H9 (cell line): ENCODE measurements around the gene AGAP3. TPM values are rescaled to one million over a fixed set of nuclear protein-coding genes. Genes with fewer than 3 reads are reported as not detected.

Experiments
- DNase-seq: peaks from one replicate; pipeline ENCODE4 v3.0.0-alpha.2; 2017
- H2AFZ ChIP-seq: one replicate; pipeline ENCODE4 v1.6.1; 2013; ENCODE audit warnings: mild to moderate bottlenecking, low read length, control low read depth, moderate library complexity
- H2AK5ac ChIP-seq: 2 replicates; pipeline ENCODE4 v1.6.1; 2013; ENCODE audit warnings: low read length, control low read depth, mixed read lengths; ENCODE audit not compliant: insufficient read length
- H2BK120ac ChIP-seq: one replicate; pipeline ENCODE4 v1.6.1; 2013; ENCODE audit warnings: low read depth, mild to moderate bottlenecking, low read length, control low read depth, inconsistent platforms; ENCODE audit not compliant: poor library complexity, severe bottlenecking
- H2BK12ac ChIP-seq: 2 replicates; pipeline ENCODE4 v1.6.1; 2013; ENCODE audit warnings: low read length, control low read depth, mixed read lengths, low read depth; ENCODE audit not compliant: insufficient read length
- H2BK15ac ChIP-seq: 2 replicates; pipeline ENCODE4 v1.6.1; 2013; ENCODE audit warnings: low read depth, low read length, control low read depth
- H2BK20ac ChIP-seq: one replicate; pipeline ENCODE4 v1.6.1; 2013; ENCODE audit warnings: low read depth, mild to moderate bottlenecking, low read length, control low read depth, inconsistent platforms; ENCODE audit not compliant: poor library complexity, severe bottlenecking
- H2BK5ac ChIP-seq: 2 replicates; pipeline ENCODE4 v1.6.1; 2013; ENCODE audit warnings: low read length, control low read depth, mixed read lengths; ENCODE audit not compliant: insufficient read length
- H3K14ac ChIP-seq: 2 replicates; pipeline ENCODE4 v1.6.1; 2013; ENCODE audit warnings: low read length, control low read depth; ENCODE audit not compliant: insufficient read depth
- H3K18ac ChIP-seq: 2 replicates; pipeline ENCODE4 v1.6.1; 2013; ENCODE audit warnings: low read depth, mild to moderate bottlenecking, mixed read lengths, low read length, control low read depth; ENCODE audit not compliant: insufficient read length
- H3K23ac ChIP-seq: 2 replicates; pipeline ENCODE4 v1.6.1; 2013; ENCODE audit warnings: low read length, control low read depth, mixed read lengths, low read depth; ENCODE audit not compliant: insufficient read length
- H3K23me2 ChIP-seq: 2 replicates; pipeline ENCODE4 v1.6.1; 2013; ENCODE audit warnings: low read depth, mild to moderate bottlenecking, mixed read lengths, low read length, control low read depth; ENCODE audit not compliant: insufficient read length, poor library complexity, severe bottlenecking
- H3K27ac ChIP-seq: 2 replicates; pipeline ENCODE4 v1.5.1; 2013; ENCODE audit warnings: low read length, control low read depth, mixed read lengths, low read depth; ENCODE audit not compliant: insufficient read length
- H3K27me3 ChIP-seq: 2 replicates; pipeline ENCODE4 v1.6.1; 2013; ENCODE audit warnings: low read length, control low read depth, inconsistent platforms; ENCODE audit not compliant: insufficient read depth
- H3K4ac ChIP-seq: 2 replicates; pipeline ENCODE4 v1.6.1; 2013; ENCODE audit warnings: low read depth, mild to moderate bottlenecking, control low read depth, inconsistent platforms, low read length, moderate library complexity
- H3K4me1 ChIP-seq: 2 replicates; pipeline ENCODE4 v1.6.1; 2013; ENCODE audit warnings: low read length, control low read depth, inconsistent platforms; ENCODE audit not compliant: insufficient read depth
- H3K4me2 ChIP-seq: 2 replicates; pipeline ENCODE4 v1.6.1; 2013; ENCODE audit warnings: low read length, control low read depth, mixed read lengths; ENCODE audit not compliant: insufficient read length, insufficient read depth
- H3K56ac ChIP-seq: 2 replicates; pipeline ENCODE4 v1.6.1; 2013; ENCODE audit warnings: low read depth, mild to moderate bottlenecking, mixed read lengths, low read length, control low read depth; ENCODE audit not compliant: insufficient read length
- H3K79me1 ChIP-seq: 2 replicates; pipeline ENCODE4 v1.6.1; 2013; ENCODE audit warnings: low read depth, mild to moderate bottlenecking, moderate library complexity, low read length, control low read depth, inconsistent platforms; ENCODE audit not compliant: insufficient read depth, poor library complexity, severe bottlenecking
- H3K79me2 ChIP-seq: 2 replicates; pipeline ENCODE4 v1.6.1; 2013; ENCODE audit warnings: low read length, control low read depth, inconsistent platforms; ENCODE audit not compliant: insufficient read depth
- H3K9ac ChIP-seq: 2 replicates; pipeline ENCODE4 v1.6.1; 2013; ENCODE audit warnings: low read length, control low read depth, mixed read lengths; ENCODE audit not compliant: insufficient read length; ENCODE audit errors: extremely low read depth
- H3K9me3 ChIP-seq: one replicate; pipeline ENCODE4 v1.6.1; 2013; ENCODE audit warnings: low read depth, low read length, inconsistent platforms; ENCODE audit not compliant: control insufficient read depth
- H3T11ph ChIP-seq: one replicate; pipeline ENCODE4 v1.6.1; 2013; ENCODE audit warnings: mild to moderate bottlenecking, low read length, control low read depth, inconsistent platforms
- H4K20me1 ChIP-seq: one replicate; pipeline ENCODE4 v1.6.1; 2013; ENCODE audit not compliant: control insufficient read depth, insufficient read length, insufficient read depth
- H4K5ac ChIP-seq: 2 replicates; pipeline ENCODE4 v1.6.1; 2013; ENCODE audit warnings: low read depth, mild to moderate bottlenecking, mixed read lengths, low read length, control low read depth; ENCODE audit not compliant: insufficient read length
- H4K8ac ChIP-seq: replicated peaks from 2 replicates; pipeline ENCODE4 v1.6.1; 2013; ENCODE audit warnings: low read length, control low read depth, mixed read lengths, low read depth; ENCODE audit not compliant: insufficient read length
- H4K91ac ChIP-seq: 2 replicates; pipeline ENCODE4 v1.6.1; 2013; ENCODE audit warnings: low read depth, mild to moderate bottlenecking, moderate library complexity, mixed read lengths, low read length, control low read depth; ENCODE audit not compliant: insufficient read length
- H3K27ac Mint-ChIP-seq, 3 experiments: 2 replicates in 2 of 3; 3 replicates in 1 of 3; pipeline ENCODE4 v1.8.0; 2020 to 2021; ENCODE audit warnings: mixed read lengths in 3 of 3, mild to moderate bottlenecking in 1 of 3, moderate library complexity in 1 of 3
- H3K27me3 Mint-ChIP-seq: 2 replicates; pipeline ENCODE4 v1.8.0; 2021; ENCODE audit warnings: low read depth, mild to moderate bottlenecking, moderate library complexity, mixed read lengths
- H3K36me3 Mint-ChIP-seq, 3 experiments: 2 replicates in 2 of 3; 3 replicates in 1 of 3; pipeline ENCODE4 v1.8.0; 2020 to 2021; ENCODE audit warnings: low read depth in 3 of 3, mixed read lengths in 3 of 3; ENCODE audit not compliant: insufficient read depth in 1 of 3
- H3K4me1 Mint-ChIP-seq, 2 experiments: 2 replicates each; pipeline ENCODE4 v1.8.0; 2020; ENCODE audit warnings: mixed read lengths in 2 of 2
- H3K4me3 Mint-ChIP-seq, 2 experiments: 2 replicates in 1 of 2; 3 replicates in 1 of 2; pipeline ENCODE4 v1.8.0; 2020 to 2021; ENCODE audit warnings: mild to moderate bottlenecking in 2 of 2, mixed read lengths in 2 of 2, moderate library complexity in 1 of 2
- H3K9me3 Mint-ChIP-seq, 2 experiments: 2 replicates in 1 of 2; 3 replicates in 1 of 2; pipeline ENCODE4 v1.8.0; 2020; ENCODE audit warnings: mild to moderate bottlenecking in 2 of 2, mixed read lengths in 2 of 2, moderate library complexity in 1 of 2
- CTCF ChIP-seq: fragments of 200-600 bp; sonication (generic); conservative IDR thresholded peaks from 3 replicates; pipeline ENCODE4 v1.8.0; 2021; ENCODE audit warnings: antibody characterized with exemption, mild to moderate bottlenecking
- WGBS: extraction: QIAGEN DNeasy Blood & Tissue Kit; methylation state at CpG from one replicate; pipeline ENCODE4 v1.1.7; 2013; ENCODE audit warnings: missing lambda C conversion rate, low lambda C conversion rate, mixed read lengths; ENCODE audit not compliant: insufficient read length; ENCODE audit errors: extremely low coverage; 5-methylcytosine and 5-hydroxymethylcytosine counted together
- total RNA-seq: library from RNA; stranded (reverse); gene quantifications from 2 replicates; pipeline ENCODE4 v1.2.1, GENCODE V29; 2021

AGAP3 gene
- total RNA-seq, 1 experiment from 2014 or later = 97.7 TPM

DNA sequence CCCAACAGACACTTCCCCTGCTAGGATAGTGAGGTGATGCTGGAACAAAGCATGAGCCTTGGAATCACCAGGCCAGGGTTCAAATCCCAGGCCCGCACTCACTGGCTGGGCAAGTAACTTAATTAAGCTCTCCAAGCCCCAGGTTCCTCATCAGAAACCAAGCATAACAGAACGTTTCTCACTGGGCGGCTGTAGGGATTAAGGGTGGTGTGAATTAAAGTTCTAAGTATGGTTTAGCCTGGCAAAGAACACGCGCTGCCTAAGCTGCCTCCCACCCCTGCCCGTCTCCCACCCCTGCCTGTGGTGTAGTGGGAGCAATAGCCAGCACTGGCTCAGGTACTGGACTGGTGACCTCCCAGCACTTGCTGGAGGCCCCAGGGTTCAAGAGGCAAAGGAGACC is 21.3 kb upstream of the AGAP3 start:
- H3K79me1 ChIP-seq = no peaks in the 10 kb centered on the region
- no peak overlapping the region for H4K91ac ChIP-seq
- TF ChIP-seq CTCF = no peak
- Mint-ChIP-seq H3K4me1 (peaks cover 28 to 34% of the 10 kb centered on the region in 2 experiments), H3K4me3 (no peak overlapping the region), H3K27me3 (no peaks in the 10 kb centered on the region), H3K9me3 (no peaks in the 10 kb centered on the region; a peak in 2 of 5 replicates), H3K27ac (no peak overlapping the region), H3K36me3 (peaks cover 28 to 50% (median 45%) of the 10 kb centered on the region in 3 experiments; a peak in 6 of 7 replicates)
- no peak overlapping the region for H3K56ac ChIP-seq
- H3K9me3 ChIP-seq = no peaks in the 10 kb centered on the region
- no peak overlapping the region for H3K9ac ChIP-seq
- H2BK20ac ChIP-seq = no peak overlapping the region
- no peaks in the 10 kb centered on the region for H4K20me1 ChIP-seq
- no peak overlapping the region for H3K18ac ChIP-seq
- H3K23ac ChIP-seq = no peak overlapping the region
- H4K5ac ChIP-seq = no peak overlapping the region
- no peak overlapping the region for H2BK12ac ChIP-seq
- H3K14ac ChIP-seq = no peak overlapping the region
- peaks cover 5% of the 10 kb centered on the region; the same call in 1 of the 2 replicates for H3K4me1 ChIP-seq
- H3K4ac ChIP-seq = no peak overlapping the region
- H3K27ac ChIP-seq = no peak overlapping the region
- H2AFZ ChIP-seq = no peak overlapping the region
- no peak overlapping the region for H2BK15ac ChIP-seq
- no peak overlapping the region for H2AK5ac ChIP-seq
- no peak overlapping the region for H4K8ac ChIP-seq
- no peak for DNase-seq
- WGBS = no CpG with 5 or more reads among the region's 6 CpGs
- no peaks in the 10 kb centered on the region for H3K27me3 ChIP-seq
- H3T11ph ChIP-seq = no peak overlapping the region
- no peak overlapping the region for H2BK5ac ChIP-seq
- H3K23me2 ChIP-seq = peaks cover 19% of the 10 kb centered on the region
- H2BK120ac ChIP-seq = no peak overlapping the region
- H3K79me2 ChIP-seq = no peaks in the 10 kb centered on the region
- H3K4me2 ChIP-seq = no peak overlapping the region
